Activated naive CD8-positive, alpha-beta T cell treated with anti-CD3 and anti-CD28 coated beads, Interleukin-2, amount 50 U/mL, for 16 hours (primary cell): Measurements from ENCODE around the gene HPS1.

ENCODE experiments used
- DNase-seq: peaks from one replicate; pipeline ENCODE4 v3.0.0-alpha.2; 2020; ENCODE audit warnings: low read depth, low spot score

Gene HPS1

GRCh38 chr10:98463976-98464754 lies 17.4 kb upstream of the HPS1 start:
- no peak for DNase-seq

- DNase-seq = no peak
These were observed 16.3 kb upstream of the HPS1 start for GRCh38 chr10:98463016-98463415.

GRCh38 chr10:98461500-98461842 lies 14.7 kb upstream of the HPS1 start:
- DNase-seq = no peak

GRCh38 chr10:98460837-98461499 lies 14.2 kb upstream of the HPS1 start:
- DNase-seq = no peak

- DNase-seq = no peak
These were observed 12.4 kb upstream of the HPS1 start for GRCh38 chr10:98458809-98459784.

DNA sequence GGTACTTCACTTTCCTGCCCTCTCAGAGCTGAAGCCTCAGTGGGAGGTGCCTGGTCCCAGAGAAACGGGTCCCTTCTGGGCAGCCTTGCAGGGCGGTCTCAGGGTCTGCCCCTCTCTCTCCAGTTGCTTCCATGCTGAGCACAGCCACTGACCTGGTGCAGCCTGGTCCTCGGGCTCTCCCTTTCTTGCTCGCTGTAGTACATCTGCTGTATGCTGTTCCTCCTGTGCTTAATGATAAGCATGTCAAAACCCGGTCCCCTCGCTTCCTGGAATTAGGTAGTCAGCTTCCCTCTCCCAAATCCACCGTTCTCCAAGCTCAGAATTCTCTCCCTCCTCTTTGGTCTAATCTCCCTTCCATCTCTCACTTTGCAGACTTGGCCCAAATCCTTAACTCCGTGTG lies 11.0 kb upstream of the HPS1 start:
- no peak for DNase-seq

GRCh38 chr10:98456686-98457482 lies 10.1 kb upstream of the HPS1 start:
- no peak for DNase-seq

DNA sequence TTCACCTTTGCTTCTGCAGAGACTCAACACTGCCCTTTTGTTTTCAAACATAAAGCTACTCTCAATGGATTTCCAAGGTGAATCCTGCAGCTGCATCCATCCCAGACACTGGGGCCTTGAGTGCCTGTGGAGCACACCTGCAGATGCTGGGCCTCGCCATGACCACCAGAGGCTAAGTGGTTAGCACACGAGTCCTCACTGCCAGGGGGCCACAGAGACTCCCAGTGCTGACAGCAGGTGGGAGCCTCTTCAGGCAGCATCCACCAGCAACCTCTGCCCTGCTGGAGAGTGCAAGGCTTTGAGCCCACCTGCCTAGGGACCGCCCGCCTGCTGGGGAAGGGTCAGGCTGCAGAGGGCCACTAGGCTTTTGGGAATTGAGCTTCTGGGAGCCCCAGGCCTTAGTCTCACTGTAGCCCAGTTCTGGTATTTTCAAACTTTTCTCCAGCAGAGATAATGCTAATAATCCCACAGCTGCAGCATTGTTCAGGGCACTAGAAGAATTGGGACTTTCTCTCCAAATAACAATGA lies 9.4 kb upstream of the HPS1 start:
- DNase-seq = no peak

- no peak for DNase-seq
These were observed 7.0 kb upstream of the HPS1 start for GRCh38 chr10:98453729-98454128.

- DNase-seq = no peak
These were observed 3.9 kb upstream of the HPS1 start for GRCh38 chr10:98450618-98451017.

- no peak for DNase-seq
These were observed 2.6 kb upstream of the HPS1 start for GRCh38 chr10:98449287-98449686.

DNA sequence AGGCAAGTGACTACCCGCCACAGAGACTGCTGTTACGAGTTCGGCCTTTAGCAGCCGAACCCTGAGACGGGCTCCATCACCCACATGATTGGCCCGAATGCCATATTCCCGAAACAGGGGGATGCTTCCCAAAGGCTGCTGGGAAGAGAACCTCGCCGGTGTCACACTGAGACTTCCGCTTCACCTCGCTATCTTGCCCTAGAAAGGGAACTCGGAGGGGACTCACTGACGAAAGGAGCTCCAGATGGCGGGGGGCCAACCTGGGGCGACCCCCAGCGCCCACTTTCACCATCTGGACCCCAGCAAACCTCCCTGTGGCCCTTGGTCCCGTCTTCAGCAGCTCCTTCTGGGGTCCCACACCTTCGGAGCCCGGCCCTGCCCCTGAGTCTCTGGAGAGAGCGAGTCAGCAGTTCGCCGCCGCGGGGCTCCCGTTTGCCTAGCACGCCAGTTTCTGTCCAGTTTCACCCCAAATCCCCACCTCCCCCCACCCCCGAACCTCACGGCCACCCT lies 529 bp downstream of the HPS1 start:
- DNase-seq = no peak

- DNase-seq = no peak
These were observed 1.4 kb downstream of the HPS1 start for GRCh38 chr10:98445200-98445812.

GRCh38 chr10:98444314-98445006 lies 2.3 kb downstream of the HPS1 start:
- no peak for DNase-seq

DNA sequence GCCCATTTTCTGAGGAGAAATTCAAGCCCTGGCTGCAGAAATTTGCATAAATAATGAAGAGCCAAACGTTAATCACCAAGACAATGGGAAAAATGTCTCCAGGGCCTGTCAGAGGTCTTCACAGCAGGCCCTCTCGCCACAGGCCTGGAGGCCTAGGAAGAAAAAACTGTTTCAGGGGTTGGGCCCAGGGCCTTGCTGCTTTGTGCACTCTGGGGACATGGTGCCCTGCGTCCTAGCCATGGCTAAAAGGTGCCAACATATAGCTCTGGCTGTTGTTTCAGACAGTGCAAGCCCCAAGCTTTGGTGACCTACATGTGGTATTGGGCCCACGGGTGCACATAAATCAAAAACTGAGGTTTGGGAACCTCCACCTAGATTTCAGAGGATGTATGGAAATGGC lies 8.0 kb downstream of the HPS1 start:
- DNase-seq = no peak

GRCh38 chr10:98436704-98437103 lies 10.0 kb downstream of the HPS1 start:
- no peak for DNase-seq

- DNase-seq = no peak
These were observed 11.6 kb downstream of the HPS1 start for GRCh38 chr10:98435178-98435577.

DNA sequence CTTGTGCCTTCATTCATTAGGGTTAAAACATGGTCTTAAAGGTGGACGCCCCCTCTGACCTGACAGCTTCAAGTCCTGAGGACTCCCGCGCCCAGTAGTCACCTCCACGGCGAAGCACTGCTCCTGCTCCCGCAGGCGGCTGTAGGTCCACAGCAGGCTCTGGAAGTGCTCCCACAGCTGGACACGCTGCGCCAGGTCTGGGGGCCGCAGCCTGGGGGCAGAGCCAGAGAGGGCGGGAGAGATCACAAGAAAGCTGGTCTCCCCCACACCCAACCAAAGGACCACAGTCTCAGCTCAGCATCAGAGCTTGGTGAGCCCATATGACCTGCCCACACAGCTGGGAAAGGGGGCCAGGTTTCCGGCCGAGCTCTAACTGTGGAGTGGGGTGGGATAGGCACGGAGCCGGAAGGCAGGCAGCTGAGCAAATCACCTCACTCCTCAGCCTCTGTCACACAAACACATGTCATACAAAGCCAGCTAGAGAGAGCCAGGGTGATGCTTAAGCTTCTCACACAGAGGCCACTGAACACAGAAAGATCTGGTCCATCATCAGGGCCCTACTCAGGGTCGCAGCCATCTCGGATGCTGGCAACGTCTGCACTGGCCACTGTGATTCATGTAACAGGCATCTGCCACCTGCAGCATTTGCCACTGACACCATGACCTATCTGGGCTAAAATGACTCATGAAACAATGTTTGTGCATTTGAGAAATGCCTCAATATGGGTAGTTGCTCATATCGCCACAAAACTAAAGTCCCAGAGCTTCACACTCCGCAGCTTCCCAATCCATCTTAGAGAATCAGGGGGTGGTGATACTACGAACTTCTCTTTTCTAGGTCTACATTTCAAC lies 12.6 kb downstream of the HPS1 start:
- no peak for DNase-seq

DNA sequence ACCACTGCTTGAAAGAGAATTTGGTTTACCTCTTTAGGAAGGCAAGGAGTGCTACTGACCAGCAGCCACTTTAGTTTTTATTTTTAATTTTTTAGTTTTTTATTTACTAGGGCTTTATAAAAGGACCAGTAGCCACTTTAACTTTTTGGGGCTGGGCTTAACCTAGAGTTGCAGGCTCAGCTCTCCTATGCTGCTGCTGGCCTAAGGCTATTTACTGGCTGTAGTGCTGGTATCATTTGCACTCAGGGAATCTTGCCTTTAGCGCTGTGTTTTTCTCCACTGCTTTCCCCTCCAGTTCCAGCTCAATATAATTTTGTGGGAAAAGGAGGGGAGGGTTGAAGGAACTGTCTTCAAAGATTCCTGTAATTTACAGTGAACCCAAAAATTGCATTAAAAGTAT lies 13.4 kb downstream of the HPS1 start:
- DNase-seq = no peak
